VCaP (cell line): ENCODE results near the gene INHBC.
A peak's percentile ranks its signal among the peaks of the same experiment; 100 is the strongest.
"Not testable (repeated sequence)": the region's sequence is repeated elsewhere in the genome, so short reads cannot be mapped to it uniquely, and the experiment has no call there.

ENCODE experiments used
- H3K27ac ChIP-seq: fragments of 450-650 bp; 2 replicates; pipeline ENCODE4 v1.5.1; 2017
- TF ChIP-seq, protein P1 (sequence below): fragments of 450-650 bp; conservative IDR thresholded peaks from 2 replicates; pipeline ENCODE4 v1.5.1; 2017; ENCODE audit warnings: mild to moderate bottlenecking, moderate library complexity

Gene INHBC

DNA sequence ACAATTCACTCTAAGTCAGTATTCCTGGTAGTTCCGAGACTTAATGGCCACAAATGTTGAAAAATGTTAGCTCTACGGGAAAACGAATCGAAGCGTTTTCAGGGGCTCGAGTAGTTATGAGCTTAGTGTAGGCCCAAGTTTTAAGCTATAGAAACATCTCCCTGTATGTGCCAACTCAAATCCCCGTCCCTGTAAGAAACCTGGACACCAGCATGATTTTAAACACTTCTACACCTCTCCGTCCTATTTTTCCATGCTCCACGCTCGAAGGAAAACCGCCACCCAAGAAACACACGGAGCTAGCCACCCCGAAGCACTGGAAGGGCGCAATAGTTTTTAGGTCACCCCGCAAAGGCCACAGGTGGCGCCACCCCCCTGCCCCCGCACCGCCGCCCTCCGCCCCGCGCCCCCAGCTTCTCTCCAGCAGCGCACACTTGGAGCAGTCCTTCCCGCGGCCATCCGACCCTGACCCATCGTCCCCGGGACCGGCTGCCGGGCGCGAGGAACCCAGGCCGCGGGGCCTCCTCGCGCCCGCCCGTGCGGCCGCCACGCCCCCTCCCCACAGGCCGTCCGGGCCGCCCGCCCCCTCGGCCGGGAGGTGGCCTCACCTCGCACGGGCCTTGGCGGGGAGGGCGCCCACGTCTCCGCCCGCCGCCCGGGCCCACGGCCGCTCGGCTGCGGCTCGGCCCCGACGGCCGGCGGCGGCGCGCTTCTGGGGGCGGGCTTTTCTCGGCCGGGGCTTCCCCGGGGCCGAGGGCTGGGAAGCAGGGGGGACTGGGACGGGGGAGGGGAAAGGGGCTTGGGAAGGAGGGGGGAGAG, 4.3 kb upstream of the INHBC start:
- peak overlapping the region; percentile 97 for H3K27ac ChIP-seq
- TF ChIP-seq, protein P1, sequence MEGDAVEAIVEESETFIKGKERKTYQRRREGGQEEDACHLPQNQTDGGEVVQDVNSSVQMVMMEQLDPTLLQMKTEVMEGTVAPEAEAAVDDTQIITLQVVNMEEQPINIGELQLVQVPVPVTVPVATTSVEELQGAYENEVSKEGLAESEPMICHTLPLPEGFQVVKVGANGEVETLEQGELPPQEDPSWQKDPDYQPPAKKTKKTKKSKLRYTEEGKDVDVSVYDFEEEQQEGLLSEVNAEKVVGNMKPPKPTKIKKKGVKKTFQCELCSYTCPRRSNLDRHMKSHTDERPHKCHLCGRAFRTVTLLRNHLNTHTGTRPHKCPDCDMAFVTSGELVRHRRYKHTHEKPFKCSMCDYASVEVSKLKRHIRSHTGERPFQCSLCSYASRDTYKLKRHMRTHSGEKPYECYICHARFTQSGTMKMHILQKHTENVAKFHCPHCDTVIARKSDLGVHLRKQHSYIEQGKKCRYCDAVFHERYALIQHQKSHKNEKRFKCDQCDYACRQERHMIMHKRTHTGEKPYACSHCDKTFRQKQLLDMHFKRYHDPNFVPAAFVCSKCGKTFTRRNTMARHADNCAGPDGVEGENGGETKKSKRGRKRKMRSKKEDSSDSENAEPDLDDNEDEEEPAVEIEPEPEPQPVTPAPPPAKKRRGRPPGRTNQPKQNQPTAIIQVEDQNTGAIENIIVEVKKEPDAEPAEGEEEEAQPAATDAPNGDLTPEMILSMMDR = 0 out of 2 replicates have a peak, but pooled peaks have one; percentile 8

DNA sequence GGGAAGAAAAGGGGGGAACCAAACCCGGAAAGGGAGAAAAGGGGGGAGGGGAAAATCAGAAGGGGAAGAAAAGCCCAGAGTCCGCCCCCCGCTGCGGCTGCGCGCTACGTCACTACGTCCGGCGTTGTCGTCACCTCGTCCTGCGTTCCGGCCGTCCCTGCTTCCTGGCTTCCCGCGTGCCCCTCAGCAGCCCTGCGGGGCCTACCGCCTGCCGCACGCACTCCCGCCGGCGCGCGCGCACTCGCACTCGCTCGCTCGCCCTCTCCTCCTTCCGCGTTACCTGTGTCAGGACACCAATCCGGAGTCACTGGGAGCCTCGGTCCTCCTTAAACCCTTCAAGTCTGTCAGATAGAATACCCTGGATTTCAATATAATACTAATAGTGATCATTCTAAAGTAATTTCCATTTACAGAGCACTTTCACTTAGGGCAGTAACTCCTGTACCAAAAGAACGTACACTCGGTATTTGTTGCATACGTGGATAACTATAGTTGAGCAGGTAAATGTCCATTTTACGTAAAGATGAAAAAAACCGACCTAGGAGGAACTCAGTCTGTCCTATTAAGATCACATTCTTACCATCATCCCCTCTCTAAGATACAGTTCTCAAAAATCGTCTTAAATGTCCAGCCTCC, 3.5 kb upstream of the INHBC start, which contains the start of gene R3HDM2:
R3HDM2 (minus strand) TSS at position 113 of the 636 bp plus-strand sequence. CDS start 120,615 bp downstream, outside the sequence.
- H3K27ac ChIP-seq = peak within 1 kb of the TSS; percentile 97
- TF ChIP-seq, protein P1 = no peak

DNA sequence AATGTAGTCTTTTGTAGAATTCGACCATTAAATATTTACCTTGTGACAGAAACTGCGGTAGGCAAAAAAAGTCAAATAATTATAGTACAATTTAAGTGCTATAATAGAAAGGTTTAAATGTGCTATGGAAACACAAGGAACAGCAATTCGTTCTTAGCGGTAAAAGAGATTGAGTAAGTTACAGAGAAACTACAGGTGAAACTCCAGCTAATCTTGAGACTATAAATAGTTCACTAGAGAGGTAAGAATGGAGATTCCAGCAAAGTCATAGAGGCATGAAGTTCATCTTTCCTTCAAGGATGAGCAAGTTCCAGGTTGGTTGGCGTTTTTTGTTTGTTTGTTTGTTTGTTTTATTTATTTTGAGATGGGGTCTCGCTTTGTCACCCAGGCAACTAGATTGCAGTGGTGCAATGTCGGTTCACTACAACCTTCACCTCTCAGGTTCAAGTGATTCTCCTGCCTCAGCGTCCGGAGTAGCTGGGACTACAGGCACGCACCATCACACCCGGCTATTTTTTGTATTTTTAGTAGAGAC, 2.9 kb upstream of the INHBC start:
- peak overlapping the region; percentile 97 for H3K27ac ChIP-seq
- TF ChIP-seq, protein P1 = no peak

DNA sequence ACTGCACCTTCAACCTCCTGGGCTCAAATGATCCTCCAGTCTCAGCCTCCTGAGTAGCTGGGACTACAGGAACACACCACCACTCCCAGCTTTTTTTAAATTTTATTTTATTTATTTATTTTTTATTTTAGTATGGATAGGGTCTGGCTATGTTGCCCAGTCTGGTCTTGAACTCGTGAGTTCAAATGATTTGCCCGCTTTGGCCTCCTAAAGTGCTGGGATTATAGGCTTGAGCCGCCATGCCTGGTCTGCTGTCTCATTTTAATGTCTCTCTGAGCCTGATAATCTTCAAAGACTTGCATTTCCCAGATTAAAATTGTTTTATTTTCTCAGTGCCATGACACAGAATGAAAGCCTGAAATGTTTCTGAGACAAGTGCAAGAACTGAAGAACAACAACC, 1.2 kb upstream of the INHBC start:
- no peak overlapping the region for H3K27ac ChIP-seq
- TF ChIP-seq, protein P1 = no peak

DNA sequence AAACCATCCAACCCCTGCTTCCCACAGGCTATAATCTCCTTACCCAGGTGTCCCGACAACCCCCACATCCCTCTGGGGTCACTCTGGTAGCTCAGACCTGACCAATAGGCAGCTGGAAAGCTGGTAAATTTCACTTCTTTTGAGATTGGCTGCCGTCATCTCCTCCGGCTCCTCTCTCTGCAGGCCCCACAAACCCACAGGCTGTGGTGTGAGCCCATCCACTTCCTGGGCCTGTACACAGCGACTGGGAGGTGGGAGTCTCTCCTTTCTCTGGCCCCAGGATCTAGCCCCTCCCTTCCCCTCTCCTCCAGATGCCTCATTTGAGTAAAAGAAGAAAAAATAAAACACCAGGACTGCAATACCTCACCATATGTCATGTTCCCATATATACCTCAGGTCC, 709 bp downstream of the INHBC start:
- H3K27ac ChIP-seq = no peak overlapping the region
- TF ChIP-seq, protein P1 = no peak

DNA sequence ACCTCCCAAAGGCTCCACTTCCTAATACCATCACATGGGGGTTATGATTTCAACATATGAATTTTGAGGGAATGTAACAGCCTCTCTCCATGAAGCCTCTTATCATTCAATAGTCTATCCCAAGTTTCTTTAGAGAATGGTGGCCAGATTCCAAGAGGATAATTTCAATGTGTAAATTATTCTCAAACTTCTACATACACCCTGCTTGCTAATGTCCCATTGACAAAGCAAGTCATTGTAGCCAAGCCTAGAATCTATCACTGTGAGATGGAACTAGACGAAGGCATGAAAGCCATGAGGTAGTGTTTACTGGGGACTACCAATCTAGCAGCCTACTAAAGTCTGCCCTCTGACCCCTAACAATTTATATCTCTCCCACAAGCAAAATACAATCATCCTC, 3.8 kb downstream of the INHBC start:
- H3K27ac ChIP-seq = peak overlapping the region; percentile 45; the same call in 1 of the 2 replicates
- TF ChIP-seq, protein P1 = no peak

DNA sequence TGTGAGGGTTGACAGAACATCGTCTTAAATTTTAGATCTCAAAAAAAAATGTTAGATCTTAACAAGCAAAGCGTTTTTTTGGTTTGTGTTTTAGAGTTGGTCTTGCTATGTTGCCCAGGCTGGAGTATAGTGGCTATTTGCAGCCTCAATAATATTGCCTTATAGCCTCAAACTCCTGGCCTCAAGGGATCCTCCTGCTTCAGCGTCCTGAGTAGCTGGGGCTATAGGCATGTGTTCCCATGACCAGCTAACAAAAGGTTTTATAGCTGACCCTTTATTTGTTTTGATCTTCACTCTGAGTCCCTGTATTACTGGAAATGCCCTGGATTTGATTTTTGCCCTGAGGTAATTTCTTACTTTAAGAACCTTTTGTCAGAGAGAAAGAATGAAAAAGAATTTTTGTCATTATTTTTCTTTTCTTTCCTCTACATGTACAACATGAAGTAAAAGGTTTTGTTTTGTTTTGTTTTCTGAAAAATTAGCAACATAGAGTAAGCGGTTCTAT, 5.2 kb downstream of the INHBC start:
- H3K27ac ChIP-seq = peak overlapping the region; percentile 45
- TF ChIP-seq, protein P1 = no peak

DNA sequence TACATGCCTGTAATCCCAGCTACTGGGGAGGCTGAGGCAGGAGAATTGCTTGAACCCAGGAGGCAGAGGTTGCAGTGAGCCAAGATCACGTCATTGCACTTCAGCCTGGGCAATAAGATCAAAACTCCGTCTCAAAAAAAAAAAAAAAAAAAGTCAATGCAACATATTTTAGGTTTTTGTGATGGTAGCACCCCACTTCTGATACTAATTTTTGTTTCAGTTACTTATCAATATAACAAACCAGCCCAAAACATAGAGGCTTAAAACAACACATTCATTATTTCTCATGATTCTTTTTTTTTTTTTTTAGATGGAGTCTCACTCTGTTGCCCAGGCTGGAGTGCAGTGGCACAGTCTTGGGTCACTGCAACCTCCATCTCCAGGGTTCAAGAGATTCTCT, 6.8 kb downstream of the INHBC start:
- not testable (repeated sequence) for H3K27ac ChIP-seq
